A673 (cell line): ENCODE data around the gene AHDC1.
A peak's percentile ranks its signal among the peaks of the same experiment; 100 is the strongest.

ENCODE experiments used
- EZH2 ChIP-seq: fragments of 200-600 bp; sonication (generic); IDR thresholded peaks from 2 replicates; pipeline ENCODE4 v1.6.1; 2017; ENCODE audit warnings: borderline replicate concordance, low read depth, mild to moderate bottlenecking, mixed read lengths, antibody characterized with exemption, low read length; ENCODE audit not compliant: poor library complexity, severe bottlenecking
- TF ChIP-seq, protein P1 (sequence below): fragments of 300-800, 200-600 bp; sonication (generic); conservative IDR thresholded peaks from 2 replicates; pipeline ENCODE4 v1.5.1; 2017; ENCODE audit warnings: low read depth, mild to moderate bottlenecking, antibody characterized with exemption, low read length, moderate library complexity, mixed read lengths

DNA sequence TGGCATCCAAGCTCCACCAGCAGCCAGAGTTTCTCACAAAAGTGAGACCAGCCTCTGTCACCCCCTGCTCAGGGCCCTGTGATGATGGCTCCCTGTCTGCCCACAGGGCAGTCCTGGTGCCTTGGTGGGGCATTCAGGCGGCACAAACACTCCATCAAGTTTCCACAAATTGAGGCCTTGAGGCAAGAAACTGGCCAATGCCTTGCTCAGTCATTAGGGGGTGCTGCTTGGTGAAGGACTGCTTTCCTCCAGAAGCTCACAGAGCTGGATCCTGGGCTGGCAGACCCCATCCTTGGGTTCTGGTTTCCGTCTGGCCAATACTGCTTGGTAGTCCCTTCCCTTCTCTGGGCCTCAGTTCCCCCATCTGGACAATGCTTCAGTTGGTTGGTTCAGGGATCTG lies 12.5 kb upstream of the AHDC1 start:
- TF ChIP-seq, protein P1, sequence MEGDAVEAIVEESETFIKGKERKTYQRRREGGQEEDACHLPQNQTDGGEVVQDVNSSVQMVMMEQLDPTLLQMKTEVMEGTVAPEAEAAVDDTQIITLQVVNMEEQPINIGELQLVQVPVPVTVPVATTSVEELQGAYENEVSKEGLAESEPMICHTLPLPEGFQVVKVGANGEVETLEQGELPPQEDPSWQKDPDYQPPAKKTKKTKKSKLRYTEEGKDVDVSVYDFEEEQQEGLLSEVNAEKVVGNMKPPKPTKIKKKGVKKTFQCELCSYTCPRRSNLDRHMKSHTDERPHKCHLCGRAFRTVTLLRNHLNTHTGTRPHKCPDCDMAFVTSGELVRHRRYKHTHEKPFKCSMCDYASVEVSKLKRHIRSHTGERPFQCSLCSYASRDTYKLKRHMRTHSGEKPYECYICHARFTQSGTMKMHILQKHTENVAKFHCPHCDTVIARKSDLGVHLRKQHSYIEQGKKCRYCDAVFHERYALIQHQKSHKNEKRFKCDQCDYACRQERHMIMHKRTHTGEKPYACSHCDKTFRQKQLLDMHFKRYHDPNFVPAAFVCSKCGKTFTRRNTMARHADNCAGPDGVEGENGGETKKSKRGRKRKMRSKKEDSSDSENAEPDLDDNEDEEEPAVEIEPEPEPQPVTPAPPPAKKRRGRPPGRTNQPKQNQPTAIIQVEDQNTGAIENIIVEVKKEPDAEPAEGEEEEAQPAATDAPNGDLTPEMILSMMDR, result peak; percentile 45
- TF ChIP-seq EZH2, result no peak
